GM18511 (cell line): Measurements from ENCODE around the gene GFI1.
"Not testable (repeated sequence)": the region's sequence is repeated elsewhere in the genome, so short reads cannot be mapped to it uniquely, and the experiment has no call there.

Experiments
- ATAC-seq: cut with Tn5 transposase; IDR thresholded peaks from one replicate; pipeline ENCODE4 v1.9.1; 2021; ENCODE audit warnings: mild to moderate bottlenecking, moderate library complexity; ENCODE audit not compliant: unreplicated experiment

Gene GFI1

DNA sequence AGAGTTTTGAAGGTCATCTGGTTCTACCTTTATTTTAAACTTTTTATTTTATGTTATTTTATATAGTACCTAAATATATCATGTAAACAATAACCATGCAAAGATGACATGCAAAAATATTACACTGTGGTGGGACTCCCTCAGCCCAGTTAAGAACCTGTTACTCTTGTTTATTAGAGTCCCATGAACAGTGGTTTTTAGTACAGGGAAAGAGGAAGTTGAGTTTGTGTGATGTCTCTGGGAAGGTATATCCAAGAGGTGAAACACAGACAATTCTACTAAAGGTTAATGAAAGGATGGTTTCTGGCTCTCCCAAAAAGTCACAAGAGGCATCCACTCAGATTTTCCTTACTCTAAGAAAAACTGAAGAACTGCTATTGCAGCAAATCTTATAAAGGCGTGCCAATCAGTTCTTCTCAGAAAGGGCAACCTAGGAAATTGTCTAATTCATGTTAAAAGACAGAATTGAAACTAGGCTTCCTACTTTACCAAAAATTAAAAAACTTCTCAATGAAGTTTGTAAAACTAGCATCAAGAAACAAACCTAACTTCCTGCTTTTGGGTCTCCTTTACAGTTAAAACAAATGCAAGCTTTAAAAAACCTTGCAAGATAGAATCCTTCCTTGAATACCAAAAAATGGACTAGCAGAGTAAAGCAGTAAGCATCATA, 19.9 kb downstream of the GFI1 start:
- ATAC-seq: no peak

DNA sequence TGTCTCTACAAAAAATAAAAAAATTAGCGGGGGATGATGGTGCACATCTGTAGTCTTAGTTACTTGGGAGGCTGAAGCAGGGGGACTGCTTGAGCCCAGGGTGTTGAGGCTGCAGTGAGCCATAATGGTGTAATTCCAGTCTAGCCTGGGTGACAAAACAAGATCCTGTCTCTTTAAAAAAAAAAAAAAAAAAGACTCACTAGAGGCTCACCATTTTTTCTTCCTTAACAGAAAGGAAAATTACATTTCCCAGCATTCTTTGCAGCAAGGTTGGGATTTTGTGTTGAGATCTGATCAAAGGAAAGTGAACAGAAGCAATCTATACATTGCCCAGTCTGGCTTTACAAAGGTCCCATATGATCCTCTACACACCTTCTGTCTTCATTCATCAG, 21.5 kb downstream of the GFI1 start:
- ATAC-seq: no peak

DNA sequence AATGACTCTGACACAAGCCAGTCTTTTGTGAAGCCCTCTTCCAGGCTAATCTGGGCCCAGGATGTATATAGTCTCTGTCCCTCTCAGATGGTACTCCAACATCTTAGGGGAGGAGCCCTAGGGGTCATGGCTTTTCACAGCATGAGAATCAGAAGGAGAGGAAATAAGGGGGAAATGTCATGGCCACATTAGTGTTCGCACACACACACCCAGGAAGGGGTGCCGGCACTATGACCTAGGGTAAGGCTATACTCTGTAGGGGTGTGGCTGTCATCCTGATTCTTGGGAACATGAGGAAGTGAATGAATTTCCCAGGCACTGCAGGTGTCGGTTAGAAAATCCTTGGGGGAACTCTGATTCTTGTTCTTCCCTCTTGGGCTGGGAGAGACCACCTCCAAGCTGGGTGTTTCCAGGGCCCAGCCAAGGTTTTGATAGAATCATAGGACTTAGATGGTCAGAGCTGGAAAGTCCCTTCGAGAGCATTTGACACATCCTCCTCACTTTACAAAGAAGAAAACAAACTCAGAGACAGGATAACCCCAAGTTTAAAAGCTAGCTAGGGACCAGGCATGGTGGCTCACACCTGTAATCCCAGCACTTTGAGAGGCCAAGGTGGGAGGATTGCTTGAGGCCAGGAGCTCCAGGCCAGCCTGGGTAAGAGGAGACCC, 22.0 kb downstream of the GFI1 start:
- no peak for ATAC-seq

DNA sequence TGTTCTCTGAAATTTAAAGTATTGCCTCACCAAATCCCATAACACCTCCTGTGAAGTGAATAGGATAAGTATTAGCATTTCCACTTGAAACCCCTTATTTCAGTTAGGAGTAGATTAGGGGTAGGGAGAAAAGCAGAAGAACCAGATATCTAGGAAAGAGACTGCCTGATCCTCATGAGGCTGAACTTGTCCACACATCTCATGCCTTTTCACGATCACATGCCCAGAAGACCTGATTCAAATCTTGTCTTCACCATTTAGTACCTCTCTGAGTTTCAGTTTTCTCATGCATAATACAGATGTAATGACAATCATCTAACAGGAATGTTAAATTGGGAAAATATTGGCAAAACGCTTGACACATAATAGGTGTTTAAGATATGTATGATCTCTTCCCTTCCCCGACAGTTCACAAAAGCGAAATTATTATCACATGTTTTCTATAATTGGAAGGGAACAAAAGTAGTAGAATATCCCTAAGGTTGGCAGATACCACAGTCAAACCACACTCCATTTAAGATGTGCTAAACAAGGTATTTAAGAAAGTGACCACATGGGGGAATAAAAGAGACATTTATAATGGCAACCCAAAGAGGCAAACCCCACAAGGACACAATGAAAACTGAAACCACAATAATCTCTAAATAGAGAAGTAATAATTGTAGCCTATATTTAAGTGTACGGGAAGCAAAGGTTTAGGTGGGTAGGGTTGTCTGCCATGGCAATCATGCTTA, 25.2 kb downstream of the GFI1 start:
- ATAC-seq: peak; percentile 81

DNA sequence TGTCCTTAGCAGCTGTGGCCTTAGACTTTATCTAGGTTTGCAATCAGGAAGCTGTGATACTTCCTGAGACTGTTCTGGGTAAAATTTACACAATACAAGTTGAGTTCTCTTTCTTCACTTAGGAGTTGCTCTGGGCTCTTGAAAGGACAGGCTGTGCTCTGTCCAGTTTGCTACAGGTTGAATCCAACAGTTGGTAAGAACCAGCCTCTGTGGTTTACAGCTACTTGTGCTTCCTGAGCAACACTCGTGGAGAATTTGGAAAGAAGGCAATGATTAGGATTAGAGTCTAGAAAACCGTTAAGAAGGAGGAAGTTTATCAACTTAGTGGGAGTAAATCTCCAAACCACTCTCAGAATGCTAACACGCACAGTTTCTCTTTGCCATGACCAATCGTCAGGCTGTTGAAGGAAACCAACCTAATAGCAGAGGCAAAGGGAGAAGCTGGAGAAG, 26.8 kb downstream of the GFI1 start:
- ATAC-seq: no peak

DNA sequence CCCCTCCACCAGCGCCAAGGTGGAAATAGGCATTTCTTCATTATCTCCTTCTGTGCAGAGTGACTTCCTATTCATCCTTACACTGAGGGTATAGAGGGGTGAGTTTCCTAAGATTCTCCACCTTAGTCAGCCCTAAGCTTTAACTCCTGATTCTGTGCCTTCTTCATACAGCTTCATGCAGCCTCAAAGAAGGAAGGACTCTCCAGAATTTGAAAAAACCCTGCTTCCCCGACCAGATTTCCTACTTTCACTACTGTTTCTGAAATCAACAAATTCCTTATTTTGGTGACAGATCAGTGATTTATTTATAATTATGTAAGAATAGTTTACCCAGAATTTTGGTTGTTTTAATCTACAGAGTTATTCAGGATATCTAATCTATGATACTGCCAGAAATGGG, 28.6 kb downstream of the GFI1 start:
- ATAC-seq: no peak

- no peak for ATAC-seq
Observed at GRCh38 chr1:92447976-92448375, 38.7 kb downstream of the GFI1 start.

GRCh38 chr1:92447033-92447681, 39.6 kb downstream of the GFI1 start:
- no peak for ATAC-seq

DNA sequence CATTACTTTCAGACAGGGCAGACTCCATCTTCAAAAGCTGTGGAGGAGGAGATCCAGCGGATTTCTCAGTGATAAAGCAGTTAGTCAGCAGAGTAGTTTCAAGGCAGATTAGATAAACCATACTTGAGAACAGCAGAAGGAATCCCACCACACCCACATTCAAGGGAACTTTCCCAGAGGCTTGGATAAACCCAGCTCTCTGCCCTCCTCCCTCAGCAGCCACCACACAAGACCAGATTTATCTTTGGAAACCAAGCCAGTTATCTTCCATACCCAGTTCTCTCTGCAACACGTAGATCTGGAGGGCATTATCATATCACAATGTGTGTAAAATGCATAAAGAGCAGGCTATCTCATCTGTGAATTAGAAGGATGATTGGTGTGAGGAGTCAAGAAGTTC, 40.2 kb downstream of the GFI1 start:
- ATAC-seq: no peak

DNA sequence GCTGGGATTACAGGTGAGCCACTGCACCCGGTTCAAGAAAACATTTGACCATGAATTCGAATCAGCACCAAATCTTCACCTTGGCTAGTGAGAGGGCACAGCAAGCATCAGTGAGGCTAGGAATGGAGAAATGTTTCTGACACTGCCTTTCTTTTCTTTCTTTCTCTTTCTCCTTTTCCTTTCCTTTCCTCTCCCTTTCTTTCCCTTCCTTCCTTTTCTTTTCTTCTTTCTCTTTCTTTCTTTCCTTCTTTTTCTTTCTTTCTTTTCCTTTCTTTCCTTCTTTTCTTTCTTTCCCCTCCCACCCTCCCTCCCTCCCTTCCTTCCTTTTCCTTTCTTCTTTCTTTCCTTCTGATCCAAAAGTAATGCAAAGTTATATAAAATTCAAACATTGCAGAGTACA, 40.9 kb downstream of the GFI1 start:
- ATAC-seq: no peak

DNA sequence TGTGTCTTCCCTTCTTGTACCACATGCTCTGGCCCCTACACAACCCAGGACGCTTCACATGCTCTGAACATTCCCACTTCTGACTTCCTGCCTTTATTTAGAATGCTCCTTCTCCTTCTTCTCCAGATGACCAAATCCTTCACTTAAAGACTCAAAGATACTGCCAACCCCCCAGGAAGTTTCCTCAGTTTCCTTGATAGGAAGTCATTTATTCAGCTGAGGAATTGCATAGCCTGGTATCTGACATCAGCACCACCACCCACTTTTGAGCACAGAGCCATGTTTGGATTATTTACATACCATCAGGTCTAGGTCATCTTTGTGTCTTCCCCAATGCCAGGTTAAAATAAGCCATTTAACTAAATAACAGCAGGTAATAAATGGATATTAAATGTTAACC, 42.4 kb downstream of the GFI1 start:
- no peak for ATAC-seq

DNA sequence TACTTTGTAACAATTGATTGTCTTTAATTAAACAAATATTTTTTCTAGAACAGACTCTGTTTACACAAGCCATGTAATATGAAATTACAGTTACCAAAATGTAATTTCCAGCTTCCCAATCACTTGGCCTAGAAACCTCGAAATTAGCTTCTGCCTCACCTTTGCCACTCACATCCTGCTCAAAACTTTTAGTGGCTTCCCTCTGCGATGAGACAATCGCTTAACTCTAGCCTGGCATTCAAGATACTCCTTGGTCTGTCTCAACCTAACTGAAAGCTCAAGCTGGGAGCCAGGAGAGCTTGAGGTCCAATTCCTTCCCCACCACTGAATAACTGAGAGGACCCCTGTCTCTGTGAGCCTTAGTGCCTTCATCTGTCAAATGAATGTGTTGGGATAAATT, 42.8 kb downstream of the GFI1 start:
- no peak for ATAC-seq

GRCh38 chr1:92442351-92442750, 44.4 kb downstream of the GFI1 start:
- no peak for ATAC-seq

DNA sequence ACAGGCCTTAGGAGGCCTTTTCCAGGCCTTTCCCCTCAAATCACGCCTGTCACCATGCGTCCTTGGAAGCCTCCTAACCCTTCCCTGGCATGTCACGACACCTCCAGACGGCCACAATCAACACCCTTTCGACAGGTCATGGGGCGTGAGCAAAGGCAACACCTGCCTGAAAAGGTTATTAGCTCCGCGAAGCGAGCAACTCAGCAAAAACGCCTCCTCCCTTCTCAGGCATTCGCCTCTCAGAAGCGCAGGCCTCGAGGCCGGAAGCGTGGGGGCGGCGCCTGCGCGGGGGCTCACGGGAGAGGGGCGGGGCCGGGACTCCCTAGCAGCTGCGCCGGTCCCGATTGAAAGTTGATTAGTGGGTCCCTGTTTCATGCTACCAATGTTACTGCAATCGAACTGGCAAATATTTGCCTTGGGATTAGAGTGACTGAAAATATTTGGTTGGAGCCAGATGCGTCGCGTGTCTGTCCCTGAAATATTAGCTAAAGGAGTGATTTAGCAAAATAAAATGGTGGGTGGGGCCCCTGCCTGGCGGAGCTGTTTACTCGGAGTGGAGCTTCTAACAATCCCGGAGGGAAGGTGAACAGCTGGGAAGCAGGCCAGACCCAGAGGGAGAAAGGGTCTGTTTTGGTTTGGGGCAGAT, 44.9 kb downstream of the GFI1 start:
- no peak for ATAC-seq

GRCh38 chr1:92441316-92441696, 45.4 kb downstream of the GFI1 start:
- no peak for ATAC-seq

DNA sequence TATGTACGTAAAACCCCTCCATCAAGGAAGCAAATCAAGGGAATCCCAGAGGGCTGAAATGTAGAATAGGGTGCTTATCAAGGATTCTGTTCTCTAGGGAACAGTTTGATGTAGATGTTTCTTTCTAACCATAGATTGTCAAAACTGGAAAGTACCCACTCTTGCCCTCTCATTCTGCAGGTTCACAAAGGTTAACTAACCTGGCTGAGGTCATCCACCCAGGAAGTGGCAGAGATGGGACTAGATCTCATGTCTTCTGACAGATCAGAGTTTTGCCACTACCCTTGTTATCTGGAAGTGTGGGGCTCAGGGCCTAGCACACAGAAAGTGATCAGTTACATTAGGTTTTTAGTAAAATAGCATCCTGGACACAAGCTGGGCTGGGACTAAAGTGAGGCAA, 47.4 kb downstream of the GFI1 start:
- ATAC-seq: no peak

DNA sequence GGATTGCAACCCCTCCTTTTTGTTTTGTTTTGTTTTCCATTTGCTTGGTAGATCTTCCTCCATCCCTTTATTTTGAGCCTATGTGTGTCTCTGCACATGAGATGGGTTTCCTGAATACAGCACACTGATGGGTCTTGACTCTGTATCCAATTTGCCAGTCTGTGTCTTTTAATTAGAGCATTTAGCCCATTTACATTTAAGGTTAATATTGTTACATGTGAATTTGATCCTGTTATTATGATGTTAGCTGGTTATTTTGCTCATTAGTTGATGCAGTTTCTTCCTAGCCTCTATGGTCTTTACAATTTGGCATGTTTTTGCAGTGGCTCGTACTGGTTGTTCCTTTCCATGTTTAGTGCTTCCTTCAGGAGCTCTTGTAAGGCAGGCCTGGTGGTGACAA, 52.2 kb downstream of the GFI1 start:
- ATAC-seq: not testable (repeated sequence)

DNA sequence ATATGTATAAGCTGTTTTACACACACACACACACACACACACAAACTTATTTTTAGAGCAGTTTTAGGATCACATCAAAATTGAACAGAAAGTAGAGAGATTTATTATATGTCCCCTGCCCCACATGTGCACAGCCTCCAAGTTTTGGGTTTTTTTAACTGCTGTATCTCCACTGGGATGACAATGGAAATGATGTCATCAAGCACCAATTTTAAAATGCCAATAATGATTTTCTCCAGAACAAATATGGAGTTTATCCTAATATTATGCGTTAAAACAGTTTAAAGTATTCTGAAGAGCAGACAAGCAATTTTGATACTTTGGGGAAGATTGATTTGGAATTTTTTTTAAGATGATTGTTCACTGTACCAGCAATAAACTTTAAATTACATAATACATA, 56.7 kb downstream of the GFI1 start:
- no peak for ATAC-seq

DNA sequence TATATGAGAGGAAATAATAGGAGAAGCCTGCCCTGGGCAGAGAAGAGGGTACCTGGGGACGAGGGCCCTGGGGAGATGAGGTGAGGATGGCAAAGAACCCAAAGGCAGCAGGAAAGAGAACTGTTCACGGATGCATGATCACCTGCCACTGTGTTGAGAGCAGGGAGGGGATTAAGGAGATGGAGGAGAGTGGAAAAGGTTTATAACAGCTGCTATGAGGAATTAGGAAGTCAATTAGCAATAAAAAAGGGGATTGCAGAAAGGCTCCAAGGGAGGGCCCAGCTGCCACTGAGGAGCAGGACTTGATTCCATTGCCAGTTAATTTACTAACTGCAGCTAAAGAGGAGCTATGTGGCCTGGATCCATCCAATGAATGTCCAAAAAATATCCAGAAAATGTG, 61.1 kb downstream of the GFI1 start:
- no peak for ATAC-seq
